ENCODE data around the gene BTBD16. TPM values are rescaled to one million over a fixed set of nuclear protein-coding genes. Genes with fewer than 3 reads are reported as not detected.

The BTBD16 gene
- total and polyA plus RNA-seq, 2 experiments from 2014 or later = 0.47 to 0.74 TPM

Small RNAs within 50 kb of the gene (small RNA-seq; reads per million reads assigned to genes)
- gene RNU6-728P = not detected

Other genes with a start within 250 kb of the BTBD16 start
- 60.9 and 62.6 TPM in 2 replicates for gene PLEKHA1, start 103.4 kb downstream of the BTBD16 start, total RNA-seq
- 54.0 and 60.2 TPM in 2 replicates for gene PLEKHA1, start 103.4 kb downstream of the BTBD16 start, polyA plus RNA-seq
- not detected in 2 replicates for gene ARMS2, start 183.4 kb downstream of the BTBD16 start, total RNA-seq
- not detected in 2 replicates for gene ARMS2, start 183.4 kb downstream of the BTBD16 start, polyA plus RNA-seq
- 87.1 and 91.9 TPM in 2 replicates for gene HTRA1, start 190.3 kb downstream of the BTBD16 start, total RNA-seq
- gene HTRA1, start 190.3 kb downstream of the BTBD16 start, polyA plus RNA-seq = 160 and 173 TPM in 2 replicates